Kidney (tissue), 14 donors: ENCODE data around the gene TLR3. TPM values are rescaled to one million over a fixed set of nuclear protein-coding genes. Genes with fewer than 3 reads are reported as not detected.
A peak's percentile ranks its signal among the peaks of the same experiment; 100 is the strongest.

Source experiments
- DNase-seq, 5 donors: peaks; one replicate each; pipeline ENCODE4 v3.0.0-alpha.2; 2013 to 2020
- FAIRE-seq: peaks from 2 replicates; lab custom pipeline; 2012; peaks lifted over from hg19 to GRCh38; lab: Jason Lieb, UNC
- H3K27ac ChIP-seq, 2 donors: one replicate each; pipeline ENCODE4 v1.7.0; 2013; ENCODE audit warnings: low read depth in 2 of 2, low read length in 2 of 2, inconsistent platforms in 1 of 2
- H3K27me3 ChIP-seq: one replicate; pipeline ENCODE4 v1.7.1; 2013; ENCODE audit warnings: low read length, inconsistent platforms; ENCODE audit not compliant: control insufficient read depth, insufficient read depth
- H3K36me3 ChIP-seq, 3 donors: one replicate each; pipeline versions ENCODE4 v1.7.0 to v1.7.1; 2013; ENCODE audit warnings: low read length in 3 of 3, control low read depth in 1 of 3, inconsistent platforms in 1 of 3; ENCODE audit not compliant: insufficient read depth in 3 of 3, control insufficient read depth in 2 of 3
- H3K4me1 ChIP-seq, 3 donors: one replicate each; pipeline versions ENCODE4 v1.7.0 to v1.7.1; 2013; ENCODE audit warnings: low read length in 3 of 3, inconsistent platforms in 1 of 3, low read depth in 1 of 3; ENCODE audit not compliant: control insufficient read depth in 2 of 3, insufficient read depth in 2 of 3
- H3K4me3 ChIP-seq, 3 donors: one replicate each; pipeline versions ENCODE4 v1.7.0 to v1.8.1; 2013; ENCODE audit warnings: low read length in 3 of 3, control low read depth in 1 of 3, inconsistent platforms in 1 of 3
- H3K9ac ChIP-seq, 3 donors: one replicate each; pipeline versions ENCODE4 v1.7.0 to v1.7.1; 2013; ENCODE audit warnings: low read length in 3 of 3, control low read depth in 1 of 3, inconsistent platforms in 1 of 3
- H3K9me3 ChIP-seq, 3 donors: one replicate each; pipeline versions ENCODE4 v1.7.0 to v1.7.1; 2013; ENCODE audit warnings: low read length in 3 of 3, control low read depth in 1 of 3, inconsistent platforms in 1 of 3; ENCODE audit not compliant: control insufficient read depth in 2 of 3, insufficient read depth in 1 of 3
- intact Hi-C: fragments of 100-400 bp; cut with DNase I; formaldehyde crosslinking; loops from one replicate; pipeline ENCODE4 v1.11.1; 2022
- polyA plus RNA-seq: library from polyadenylated mRNA; stranded (reverse); fragments of 350-450 nt; fragmentation: Illumina TruSeq; extraction: RNeasy Lipid Tissue Mini Kit (QIAGEN cat#74804); gene quantifications from one replicate; pipeline ENCODE4 v1.2.3, GENCODE V29; 2014; ENCODE audit warnings: low read depth, low replicate concordance; ENCODE audit not compliant: insufficient read depth
- total RNA-seq: library from RNA; stranded (reverse); fragmentation: NEBNext Ultra II Directional; extraction: Animal tissue kit (Norgen Biotek cat#: 25700); gene quantifications from one replicate; pipeline ENCODE4 v1.2.1, GENCODE V29; 2021
- TF ChIP-seq, protein P1 (sequence below): IDR thresholded peaks from 3 replicates; pipeline ENCODE4 v1.5.1; 2012; ENCODE audit warnings: mild to moderate bottlenecking, moderate library complexity, borderline replicate concordance; ENCODE audit not compliant: insufficient read depth; ENCODE audit errors: extremely low read depth
- donor health status: control.
- donor health status: control.
- donor health status: control.
- donor health status: control.
- donor health status: control.
- donor health status: DM: yes; HTN: yes; CAD: no.
- donor health status: Normal renal cell carcinoma (clear cell type).

TLR3 gene
- total and polyA plus RNA-seq, 2 donors from 2014 or later, result 5.1 to 22.7 TPM

DNA sequence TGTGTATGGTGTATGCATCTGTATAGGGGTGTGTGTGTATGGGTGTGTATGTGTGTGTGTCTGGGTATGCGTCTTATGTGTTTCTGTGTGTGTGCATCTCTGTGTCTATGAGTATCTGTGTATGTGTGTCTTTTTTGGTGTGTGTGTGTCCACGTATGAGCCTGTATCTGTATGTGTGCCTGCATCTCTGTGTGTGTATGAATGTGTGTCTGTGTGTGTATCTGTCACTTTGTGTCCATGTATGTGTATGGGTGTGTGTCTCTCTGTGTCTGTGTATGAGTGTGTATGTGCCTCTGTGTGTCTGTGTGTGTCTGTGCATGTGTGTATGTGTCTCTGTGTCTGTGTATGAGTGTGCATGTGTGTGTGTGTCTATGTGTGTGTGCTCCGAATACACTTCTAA is 59.9 kb downstream of the TLR3 start:
- no peak overlapping the region for H3K9ac ChIP-seq
- no peak overlapping the region for H3K27ac ChIP-seq
- TF ChIP-seq, protein P1, sequence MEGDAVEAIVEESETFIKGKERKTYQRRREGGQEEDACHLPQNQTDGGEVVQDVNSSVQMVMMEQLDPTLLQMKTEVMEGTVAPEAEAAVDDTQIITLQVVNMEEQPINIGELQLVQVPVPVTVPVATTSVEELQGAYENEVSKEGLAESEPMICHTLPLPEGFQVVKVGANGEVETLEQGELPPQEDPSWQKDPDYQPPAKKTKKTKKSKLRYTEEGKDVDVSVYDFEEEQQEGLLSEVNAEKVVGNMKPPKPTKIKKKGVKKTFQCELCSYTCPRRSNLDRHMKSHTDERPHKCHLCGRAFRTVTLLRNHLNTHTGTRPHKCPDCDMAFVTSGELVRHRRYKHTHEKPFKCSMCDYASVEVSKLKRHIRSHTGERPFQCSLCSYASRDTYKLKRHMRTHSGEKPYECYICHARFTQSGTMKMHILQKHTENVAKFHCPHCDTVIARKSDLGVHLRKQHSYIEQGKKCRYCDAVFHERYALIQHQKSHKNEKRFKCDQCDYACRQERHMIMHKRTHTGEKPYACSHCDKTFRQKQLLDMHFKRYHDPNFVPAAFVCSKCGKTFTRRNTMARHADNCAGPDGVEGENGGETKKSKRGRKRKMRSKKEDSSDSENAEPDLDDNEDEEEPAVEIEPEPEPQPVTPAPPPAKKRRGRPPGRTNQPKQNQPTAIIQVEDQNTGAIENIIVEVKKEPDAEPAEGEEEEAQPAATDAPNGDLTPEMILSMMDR, result no peak
- FAIRE-seq, result no peak
- no peaks in the 10 kb centered on the region for H3K36me3 ChIP-seq
- intact Hi-C loops, result no loop called here
- no peaks in the 10 kb centered on the region for H3K9me3 ChIP-seq
- H3K4me1 ChIP-seq, result no peaks in the 10 kb centered on the region
- no peak for DNase-seq
- no peak overlapping the region for H3K4me3 ChIP-seq
- no peaks in the 10 kb centered on the region for H3K27me3 ChIP-seq

DNA sequence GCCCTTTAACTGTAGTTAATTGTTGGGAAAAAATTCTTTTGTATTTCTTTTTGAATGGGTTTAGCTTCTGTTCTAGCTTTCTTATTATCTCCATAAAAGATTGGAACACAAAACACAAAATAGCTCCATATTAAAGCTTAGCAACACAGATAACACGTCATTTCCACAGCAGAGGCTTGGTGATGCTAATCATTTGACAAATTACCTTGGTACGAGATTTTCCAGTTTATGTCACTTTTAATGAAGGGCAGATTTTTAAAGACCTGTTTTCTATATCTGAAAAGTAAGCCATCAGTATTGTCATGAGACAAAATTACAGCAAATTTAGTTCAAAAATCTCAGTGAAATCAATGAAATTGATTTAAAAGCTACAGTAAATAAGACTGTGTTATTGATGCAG is 63.0 kb downstream of the TLR3 start:
- TF ChIP-seq, protein P1, result no peak
- Histone ChIP-seq H3K9ac (no peak overlapping the region), H3K9me3 (no peaks in the 10 kb centered on the region), H3K4me3 (no peak overlapping the region), H3K27ac (no peak overlapping the region), H3K36me3 (no peaks in the 10 kb centered on the region), H3K4me1 (no peaks in the 10 kb centered on the region), H3K27me3 (no peaks in the 10 kb centered on the region)
- no peak for FAIRE-seq
- intact Hi-C loops, result no loop called here
- no peak for DNase-seq

DNA sequence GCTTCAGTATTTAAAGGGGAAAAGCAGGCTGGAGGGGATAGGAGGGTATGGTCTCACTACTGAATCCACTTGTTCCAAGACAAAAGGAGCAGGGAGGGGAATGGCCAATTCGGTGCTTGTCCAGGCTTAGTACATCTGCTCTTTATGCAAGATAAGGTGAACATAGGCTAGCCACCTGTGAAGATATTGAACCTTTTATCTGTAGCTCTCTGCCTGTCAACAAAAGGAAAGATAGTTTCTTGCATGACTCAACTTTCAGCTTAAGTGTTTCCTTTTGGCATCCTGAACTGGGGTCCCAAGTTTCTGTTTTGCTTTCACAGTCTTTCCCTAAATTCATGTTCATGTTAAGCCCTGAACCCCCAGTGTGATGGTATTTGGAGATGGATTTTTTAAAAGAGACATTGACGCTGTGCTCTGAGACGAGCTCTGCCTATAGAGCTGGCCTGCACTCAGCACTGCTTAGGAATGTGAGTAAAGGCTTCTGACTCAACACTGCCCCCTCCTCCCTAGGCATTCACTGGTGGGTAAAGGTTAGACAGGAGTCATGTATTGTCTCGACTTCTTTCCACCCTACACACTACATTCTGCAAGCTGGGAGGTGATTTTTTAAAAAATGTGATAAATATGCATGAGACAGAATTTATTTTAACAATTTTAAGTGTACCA is 63.8 kb downstream of the TLR3 start:
- TF ChIP-seq, protein P1, result peak; percentile 10
- Histone ChIP-seq H3K4me1 (peaks cover 0 to 2% (median 0%) of the 10 kb centered on the region in 3 donors), H3K9me3 (no peaks in the 10 kb centered on the region), H3K27ac (no peak overlapping the region), H3K27me3 (no peaks in the 10 kb centered on the region), H3K9ac (no peak overlapping the region), H3K36me3 (no peaks in the 10 kb centered on the region), H3K4me3 (no peak overlapping the region)
- peak in 3 of 5 donors; percentile 65 to 74 (median 72) for DNase-seq
- FAIRE-seq, result peak; percentile 65
- intact Hi-C loops, result no loop called here
